Panc1 (cell line): Measurements from ENCODE around the gene P2RY2. TPM values are rescaled to one million over a fixed set of nuclear protein-coding genes. Genes with fewer than 3 reads are reported as not detected.
A peak's percentile ranks its signal among the peaks of the same experiment; 100 is the strongest.

Source experiments
- ATAC-seq: fragments of 200-7000 bp; cut with Tn5 transposase; 2 replicates; pipeline ENCODE4 v1.9.1; 2020; ENCODE audit warnings: mild to moderate bottlenecking, moderate library complexity
- BruUV-seq: library from RNA; stranded (reverse); fragments of 400-500 nt; replicated peaks from 2 replicates; lab custom pipeline; 2021; lab: Mats Ljungman, UMichigan
- CTCF ChIA-PET: fragments of 300-600 bp; sonication (Branson Sonifier 250); formaldehyde crosslinking; loops from one replicate; lab custom pipeline; 2022; ENCODE audit warnings: antibody characterized with exemption; lab: Charles Lee
- POLR2A ChIA-PET: fragments of 300-600 bp; sonication (Branson Sonifier 250); formaldehyde crosslinking; loops from one replicate; lab custom pipeline; 2022; ENCODE audit warnings: antibody characterized with exemption; lab: Charles Lee
- DNase-seq: peaks from one replicate; pipeline ENCODE4 v3.0.0-alpha.2; 2010; ENCODE audit warnings: low read depth, low spot score
- H3K27ac ChIP-seq: 2 replicates; pipeline ENCODE4 v1.5.1; 2011; ENCODE audit warnings: mild to moderate bottlenecking, low read length, inconsistent platforms
- H3K27me3 ChIP-seq: fragments of 200-500 bp; sonication (Bioruptor generic); 2 replicates; pipeline ENCODE4 v1.6.0; 2014; ENCODE audit warnings: low read length, inconsistent platforms; ENCODE audit not compliant: control insufficient read depth, insufficient read depth
- H3K36me3 ChIP-seq: fragments of 200-500 bp; sonication (Bioruptor generic); 2 replicates; pipeline ENCODE4 v1.5.1; 2014; ENCODE audit warnings: inconsistent platforms, mild to moderate bottlenecking, low read length, moderate library complexity; ENCODE audit not compliant: control insufficient read depth, insufficient read depth
- H3K4me1 ChIP-seq: 2 replicates; pipeline ENCODE4 v1.5.1; 2011; ENCODE audit warnings: inconsistent platforms, mild to moderate bottlenecking, low read length, moderate library complexity; ENCODE audit not compliant: control insufficient read depth, insufficient read depth
- H3K4me3 ChIP-seq, 2 experiments: 2 replicates each; pipeline ENCODE4 v1.5.1; 2011 to 2012; ENCODE audit warnings: low read depth in 2 of 2, low read length in 2 of 2, mild to moderate bottlenecking in 2 of 2, inconsistent platforms in 1 of 2, moderate library complexity in 1 of 2
- H3K9me3 ChIP-seq: fragments of 200-500 bp; sonication (Bioruptor generic); 2 replicates; pipeline ENCODE4 v1.5.1; 2014; ENCODE audit warnings: low read depth, mild to moderate bottlenecking, inconsistent platforms, low read length, moderate library complexity; ENCODE audit not compliant: control insufficient read depth, insufficient read depth
- CTCF ChIP-seq: fragments of 450-650 bp; IDR thresholded peaks from 2 replicates; pipeline ENCODE4 v1.5.1; 2017; ENCODE audit warnings: mild to moderate bottlenecking
- POLR2AphosphoS5 ChIP-seq: IDR thresholded peaks from 2 replicates; pipeline ENCODE4 v1.6.1; 2012; ENCODE audit warnings: mild to moderate bottlenecking, low read depth, low read length, moderate library complexity
- REST ChIP-seq, 2 experiments: IDR thresholded peaks; 2 replicates each; pipeline ENCODE4 v1.6.1; 2011 to 2012; ENCODE audit warnings: low read depth in 2 of 2, control low read depth in 1 of 2, low read length in 1 of 2, mild to moderate bottlenecking in 1 of 2, moderate library complexity in 1 of 2; ENCODE audit not compliant: insufficient read depth in 1 of 2
- SIN3A ChIP-seq: IDR thresholded peaks from 2 replicates; pipeline ENCODE4 v1.6.1; 2012; ENCODE audit warnings: low read depth, mild to moderate bottlenecking, low read length, moderate library complexity, borderline replicate concordance; ENCODE audit not compliant: insufficient read depth
- TCF7L2 ChIP-seq: IDR thresholded peaks from 2 replicates; pipeline ENCODE4 v1.6.1; 2011; ENCODE audit warnings: mild to moderate bottlenecking, low read depth, low read length, inconsistent platforms
- in situ Hi-C: cut with HindIII; loops from 2 replicates; pipeline ENCODE4 v1.10.0; 2016; ENCODE audit warnings: low sequenced_read_pairs, low pct_unique_long_range_greater_than_20kb
- intact Hi-C: fragments of 100-400 bp; cut with micrococcal nuclease; formaldehyde crosslinking; loops from one replicate; pipeline ENCODE4 v1.10.0; 2022; ENCODE audit not compliant: unreplicated experiment
- total RNA-seq: library from RNA; stranded (reverse); gene quantifications from one replicate; pipeline ENCODE4 v1.2.1, GENCODE V29; 2021; ENCODE audit not compliant: unreplicated experiment

Gene P2RY2
- total RNA-seq, 1 experiment from 2014 or later: 2.4 TPM

GRCh38 chr11:73170140-73170539 is 47.9 kb upstream of the P2RY2 start:
- TF ChIP-seq POLR2AphosphoS5: no peak
- no peak for TF ChIP-seq REST (IDR thresholded peaks at IDR 0.05; ENCODE audit: insufficient read depth in 1 of 2, low read depth in 2 of 2, low read length in 1 of 2)
- no peak for TF ChIP-seq SIN3A
- TF ChIP-seq CTCF: no peak
- no peak for TF ChIP-seq TCF7L2
- ChIA-PET POLR2A (no interaction called here), CTCF (interaction anchor here (0.6 kb wide), 1 partner anchor 345 kb away, joined by 6 read pairs; no protein-coding TSS in a partner anchor)
- no peaks in the 10 kb centered on the region for H3K27me3 ChIP-seq
- H3K9me3 ChIP-seq: no peaks in the 10 kb centered on the region
- no TSS peak for BruUV-seq
- in situ Hi-C loops (no loop called here), intact Hi-C loops (no loop called here)
- no peaks in the 10 kb centered on the region for H3K4me1 ChIP-seq
- DNase-seq (no peak), ATAC-seq (peak; percentile 47; the same call in 1 of the 2 replicates)
- no peak overlapping the region for H3K4me3 ChIP-seq
- no peak overlapping the region for H3K27ac ChIP-seq
- H3K36me3 ChIP-seq: no peaks in the 10 kb centered on the region

- no peak overlapping the region for H3K4me3 ChIP-seq
- DNase-seq (no peak), ATAC-seq (no peak)
- POLR2A ChIA-PET: no interaction called here
- CTCF ChIA-PET: no interaction called here
- in situ Hi-C loops: no loop called here
- no peaks in the 10 kb centered on the region for H3K4me1 ChIP-seq
- no TSS peak for BruUV-seq
- H3K9me3 ChIP-seq: no peaks in the 10 kb centered on the region
- TF ChIP-seq REST (IDR thresholded peaks at IDR 0.05; ENCODE audit: insufficient read depth in 1 of 2, low read depth in 2 of 2, low read length in 1 of 2): no peak
- TF ChIP-seq CTCF: no peak
- no peak for TF ChIP-seq SIN3A
- TF ChIP-seq TCF7L2: no peak
- no peak for TF ChIP-seq POLR2AphosphoS5
- H3K36me3 ChIP-seq: no peaks in the 10 kb centered on the region
- intact Hi-C loops: no loop called here
- no peaks in the 10 kb centered on the region for H3K27me3 ChIP-seq
- H3K27ac ChIP-seq: no peak overlapping the region
These were observed 46.5 kb upstream of the P2RY2 start for GRCh38 chr11:73171436-73172161.
